Measurements from ENCODE around the gene DOK4. TPM values are rescaled to one million over a fixed set of nuclear protein-coding genes. Genes with fewer than 3 reads are reported as not detected.

The DOK4 gene
- total and polyA plus RNA-seq, 5 donors from 2014 or later, result 0.99 to 1.8 (median 1.2) TPM

- Mint-ChIP-seq H3K4me1 (peaks cover 4 to 17% (median 8%) of the 10 kb centered on the region in 4 donors), H3K9me3 (peaks cover 0 to 3% (median 0%) of the 10 kb centered on the region in 7 donors), H3K4me3 (peak overlapping the region in 3 of 4 donors; percentile 33 to 46 (median 35)), H3K27ac (peak overlapping the region in 2 of 3 donors; percentile 42 to 52), H3K36me3 (peaks cover 3% of the 10 kb centered on the region), H3K27me3 (no peaks in the 10 kb centered on the region)
- Histone ChIP-seq H3K36me3 (ENCODE audit: control insufficient read depth, insufficient read depth, low read length) (peaks cover 3% of the 10 kb centered on the region), H3K4me3 (ENCODE audit: low read depth, low read length) (no peak overlapping the region), H3K27ac (ENCODE audit: insufficient read depth, low read length, poor library complexity, severe bottlenecking) (no peak overlapping the region), H3K27me3 (ENCODE audit: control insufficient read depth, insufficient read depth, low read length) (no peaks in the 10 kb centered on the region), H3K9me3 (ENCODE audit: control insufficient read depth in 2 of 2, low read length in 2 of 2) (no peaks in the 10 kb centered on the region), H3K4me1 (ENCODE audit: control insufficient read depth, insufficient read depth, low read length, poor library complexity, severe bottlenecking) (peaks cover 13% of the 10 kb centered on the region)
- no peak for DNase-seq
- ATAC-seq (ENCODE audit: low read depth in 2 of 2), result no peak
These were observed 9.5 kb downstream of the DOK4 start for GRCh38 chr16:57476546-57477410.

GRCh38 chr16:57475711-57476339, 10.5 kb downstream of the DOK4 start:
- ATAC-seq (ENCODE audit: low read depth in 2 of 2), result peak; percentile 90 to 94
- peaks cover 10% of the 10 kb centered on the region for H3K36me3 ChIP-seq (ENCODE audit: control insufficient read depth, insufficient read depth, low read length)
- H3K36me3 Mint-ChIP-seq, result peaks cover 4% of the 10 kb centered on the region
- peaks cover 0 to 3% (median 0%) of the 10 kb centered on the region in 7 donors for H3K9me3 Mint-ChIP-seq
- peaks cover 13% of the 10 kb centered on the region for H3K4me1 ChIP-seq (ENCODE audit: control insufficient read depth, insufficient read depth, low read length, poor library complexity, severe bottlenecking)
- peak overlapping the region in 2 of 3 donors; percentile 43 to 88 for H3K27ac Mint-ChIP-seq
- H3K4me3 ChIP-seq (ENCODE audit: low read depth, low read length), result peak overlapping the region; percentile 47
- peak; percentile 67 to 83 (median 67) for DNase-seq
- peak overlapping the region; percentile 33 for H3K27ac ChIP-seq (ENCODE audit: insufficient read depth, low read length, poor library complexity, severe bottlenecking)
- no peaks in the 10 kb centered on the region for H3K9me3 ChIP-seq (ENCODE audit: control insufficient read depth in 2 of 2, low read length in 2 of 2)
- H3K4me3 Mint-ChIP-seq, result peak overlapping the region in 1 of 4 donors; percentile 23
- H3K27me3 Mint-ChIP-seq, result no peaks in the 10 kb centered on the region
- no peaks in the 10 kb centered on the region for H3K27me3 ChIP-seq (ENCODE audit: control insufficient read depth, insufficient read depth, low read length)
- H3K4me1 Mint-ChIP-seq, result peaks cover 4 to 17% (median 8%) of the 10 kb centered on the region in 4 donors

- no peaks in the 10 kb centered on the region for H3K27me3 Mint-ChIP-seq
- Histone ChIP-seq H3K27me3 (ENCODE audit: control insufficient read depth, insufficient read depth, low read length) (no peaks in the 10 kb centered on the region), H3K27ac (ENCODE audit: insufficient read depth, low read length, poor library complexity, severe bottlenecking) (peak overlapping the region; percentile 33), H3K4me3 (ENCODE audit: low read depth, low read length) (no peak overlapping the region), H3K36me3 (ENCODE audit: control insufficient read depth, insufficient read depth, low read length) (peaks cover 19% of the 10 kb centered on the region), H3K9me3 (ENCODE audit: control insufficient read depth in 2 of 2, low read length in 2 of 2) (no peaks in the 10 kb centered on the region), H3K4me1 (ENCODE audit: control insufficient read depth, insufficient read depth, low read length, poor library complexity, severe bottlenecking) (peaks cover 13% of the 10 kb centered on the region)
- peaks cover 4 to 17% (median 8%) of the 10 kb centered on the region in 4 donors for H3K4me1 Mint-ChIP-seq
- no peak overlapping the region for H3K4me3 Mint-ChIP-seq
- H3K9me3 Mint-ChIP-seq, result peaks cover 0 to 3% (median 0%) of the 10 kb centered on the region in 7 donors
- no peak for DNase-seq
- no peak for ATAC-seq (ENCODE audit: low read depth in 2 of 2)
- peaks cover 8% of the 10 kb centered on the region for H3K36me3 Mint-ChIP-seq
- no peak overlapping the region for H3K27ac Mint-ChIP-seq
These were observed 11.3 kb downstream of the DOK4 start for GRCh38 chr16:57474671-57475661.

- Mint-ChIP-seq H3K27me3 (no peaks in the 10 kb centered on the region), H3K36me3 (peaks cover 16% of the 10 kb centered on the region), H3K9me3 (peaks cover 0 to 3% (median 0%) of the 10 kb centered on the region in 7 donors), H3K4me1 (peaks cover 4 to 17% (median 8%) of the 10 kb centered on the region in 4 donors), H3K4me3 (no peak overlapping the region), H3K27ac (peak overlapping the region in 1 of 3 donors; percentile 46)
- peaks cover 29% of the 10 kb centered on the region for H3K36me3 ChIP-seq (ENCODE audit: control insufficient read depth, insufficient read depth, low read length)
- H3K4me3 ChIP-seq (ENCODE audit: low read depth, low read length), result no peak overlapping the region
- no peak overlapping the region for H3K27ac ChIP-seq (ENCODE audit: insufficient read depth, low read length, poor library complexity, severe bottlenecking)
- DNase-seq, result no peak
- no peak for ATAC-seq (ENCODE audit: low read depth in 2 of 2)
- no peaks in the 10 kb centered on the region for H3K9me3 ChIP-seq (ENCODE audit: control insufficient read depth in 2 of 2, low read length in 2 of 2)
- peaks cover 13% of the 10 kb centered on the region for H3K4me1 ChIP-seq (ENCODE audit: control insufficient read depth, insufficient read depth, low read length, poor library complexity, severe bottlenecking)
- H3K27me3 ChIP-seq (ENCODE audit: control insufficient read depth, insufficient read depth, low read length), result no peaks in the 10 kb centered on the region
These were observed 12.4 kb downstream of the DOK4 start for GRCh38 chr16:57473906-57474305.

- peaks cover 4 to 16% (median 10%) of the 10 kb centered on the region in 4 donors for H3K4me1 Mint-ChIP-seq
- Histone ChIP-seq H3K36me3 (ENCODE audit: control insufficient read depth, insufficient read depth, low read length) (peaks cover 35% of the 10 kb centered on the region), H3K27ac (ENCODE audit: insufficient read depth, low read length, poor library complexity, severe bottlenecking) (peak overlapping the region; percentile 2), H3K27me3 (ENCODE audit: control insufficient read depth, insufficient read depth, low read length) (no peaks in the 10 kb centered on the region), H3K4me1 (ENCODE audit: control insufficient read depth, insufficient read depth, low read length, poor library complexity, severe bottlenecking) (peaks cover 13% of the 10 kb centered on the region), H3K4me3 (ENCODE audit: low read depth, low read length) (no peak overlapping the region), H3K9me3 (ENCODE audit: control insufficient read depth in 2 of 2, low read length in 2 of 2) (no peaks in the 10 kb centered on the region)
- H3K4me3 Mint-ChIP-seq, result no peak overlapping the region
- ATAC-seq (ENCODE audit: low read depth in 2 of 2), result no peak
- H3K27ac Mint-ChIP-seq, result no peak overlapping the region
- no peaks in the 10 kb centered on the region for H3K27me3 Mint-ChIP-seq
- DNase-seq, result no peak
- H3K9me3 Mint-ChIP-seq, result peaks cover 0 to 3% (median 0%) of the 10 kb centered on the region in 7 donors
- H3K36me3 Mint-ChIP-seq, result peaks cover 22% of the 10 kb centered on the region
These were observed 13.0 kb downstream of the DOK4 start for GRCh38 chr16:57473176-57473840.

GRCh38 chr16:57472665-57473060, 13.6 kb downstream of the DOK4 start:
- H3K36me3 ChIP-seq (ENCODE audit: control insufficient read depth, insufficient read depth, low read length), result peaks cover 42% of the 10 kb centered on the region
- DNase-seq (no peak), ATAC-seq (ENCODE audit: low read depth in 2 of 2) (no peak)
- H3K9me3 ChIP-seq (ENCODE audit: control insufficient read depth in 2 of 2, low read length in 2 of 2), result no peaks in the 10 kb centered on the region
- H3K36me3 Mint-ChIP-seq, result peaks cover 27% of the 10 kb centered on the region
- peaks cover 13% of the 10 kb centered on the region for H3K4me1 ChIP-seq (ENCODE audit: control insufficient read depth, insufficient read depth, low read length, poor library complexity, severe bottlenecking)
- H3K4me1 Mint-ChIP-seq, result peaks cover 4 to 17% (median 11%) of the 10 kb centered on the region in 4 donors
- H3K27ac ChIP-seq (ENCODE audit: insufficient read depth, low read length, poor library complexity, severe bottlenecking), result peak overlapping the region; percentile 2
- peaks cover 0 to 3% (median 0%) of the 10 kb centered on the region in 7 donors for H3K9me3 Mint-ChIP-seq
- no peak overlapping the region for H3K4me3 ChIP-seq (ENCODE audit: low read depth, low read length)
- H3K27me3 Mint-ChIP-seq, result no peaks in the 10 kb centered on the region
- H3K27me3 ChIP-seq (ENCODE audit: control insufficient read depth, insufficient read depth, low read length), result no peaks in the 10 kb centered on the region
- no peak overlapping the region for H3K4me3 Mint-ChIP-seq
- no peak overlapping the region for H3K27ac Mint-ChIP-seq

All from CD4-positive, CD25-positive, alpha-beta regulatory T cell (primary cell).